ENCODE data around the gene BMPR1A. TPM values are rescaled to one million over a fixed set of nuclear protein-coding genes. Genes with fewer than 3 reads are reported as not detected.
"Not testable (repeated sequence)": the region's sequence is repeated elsewhere in the genome, so short reads cannot be mapped to it uniquely, and the experiment has no call there.

Gene BMPR1A
- total RNA-seq, 3 donors from 2014 or later, result 49.8 to 87.2 (median 57.4) TPM

- H3K4me3 ChIP-seq, result no peak overlapping the region
- TF ChIP-seq CTCF (IDR thresholded peaks at IDR 0.05) (no peak), POLR2A (IDR thresholded peaks at IDR 0.05) (no peak), POLR2AphosphoS5 (IDR thresholded peaks at IDR 0.05) (no peak)
- no peak for DNase-seq (ENCODE audit: low spot score in 2 of 2)
- intact Hi-C loops (cut with DNase I; ENCODE audit: low total_unique reads), result no loop called here
- no peaks in the 10 kb centered on the region for H3K4me1 ChIP-seq
- no peaks in the 10 kb centered on the region for H3K27me3 ChIP-seq
- no peak overlapping the region for H3K27ac ChIP-seq
- no peaks in the 10 kb centered on the region for H3K9me3 ChIP-seq
- no peaks in the 10 kb centered on the region for H3K36me3 ChIP-seq
Measured at GRCh38 chr10:86734207-86734988, 22.0 kb upstream of the BMPR1A start.

- DNase-seq (ENCODE audit: low spot score in 2 of 2); intact Hi-C loops (cut with DNase I; ENCODE audit: low total_unique reads); H3K27me3 ChIP-seq; H3K4me3 ChIP-seq; H3K36me3 ChIP-seq; H3K4me1 ChIP-seq; H3K27ac ChIP-seq; H3K9me3 ChIP-seq: not testable (repeated sequence)
Measured at GRCh38 chr10:86735278-86735677, 21.1 kb upstream of the BMPR1A start.

- Histone ChIP-seq H3K4me1 (no peaks in the 10 kb centered on the region), H3K4me3 (no peak overlapping the region), H3K9me3 (no peaks in the 10 kb centered on the region), H3K36me3 (no peaks in the 10 kb centered on the region), H3K27ac (no peak overlapping the region), H3K27me3 (no peaks in the 10 kb centered on the region)
- intact Hi-C loops (cut with DNase I; ENCODE audit: low total_unique reads), result no loop called here
- DNase-seq (ENCODE audit: low spot score in 2 of 2), result no peak
- no peak for TF ChIP-seq POLR2A (IDR thresholded peaks at IDR 0.05)
- no peak for TF ChIP-seq CTCF (IDR thresholded peaks at IDR 0.05)
- no peak for TF ChIP-seq POLR2AphosphoS5 (IDR thresholded peaks at IDR 0.05)
Measured at GRCh38 chr10:86742230-86742629, 14.2 kb upstream of the BMPR1A start.

- TF ChIP-seq POLR2A (IDR thresholded peaks at IDR 0.05) (no peak), POLR2AphosphoS5 (IDR thresholded peaks at IDR 0.05) (no peak), CTCF (IDR thresholded peaks at IDR 0.05) (no peak)
- Histone ChIP-seq H3K36me3 (no peaks in the 10 kb centered on the region), H3K27me3 (no peaks in the 10 kb centered on the region), H3K9me3 (no peaks in the 10 kb centered on the region), H3K4me3 (no peak overlapping the region), H3K27ac (peak overlapping the region; percentile 6 to 57), H3K4me1 (no peaks in the 10 kb centered on the region)
- intact Hi-C loops (cut with DNase I; ENCODE audit: low total_unique reads), result no loop called here
- DNase-seq (ENCODE audit: low spot score in 2 of 2), result no peak
Measured at GRCh38 chr10:86744067-86744725, 12.2 kb upstream of the BMPR1A start.

GRCh38 chr10:86747796-86748581 lies 8.4 kb upstream of the BMPR1A start:
- no peaks in the 10 kb centered on the region for H3K9me3 ChIP-seq
- no peak for DNase-seq (ENCODE audit: low spot score in 2 of 2)
- TF ChIP-seq POLR2AphosphoS5 (IDR thresholded peaks at IDR 0.05) (no peak), CTCF (IDR thresholded peaks at IDR 0.05) (no peak), POLR2A (IDR thresholded peaks at IDR 0.05) (no peak)
- no peak overlapping the region for H3K27ac ChIP-seq
- intact Hi-C loops (cut with DNase I; ENCODE audit: low total_unique reads), result no loop called here
- H3K4me1 ChIP-seq, result no peaks in the 10 kb centered on the region
- H3K27me3 ChIP-seq, result no peaks in the 10 kb centered on the region
- H3K36me3 ChIP-seq, result no peaks in the 10 kb centered on the region
- no peak overlapping the region for H3K4me3 ChIP-seq
